ENCODE measurements around the gene FILIP1.

The FILIP1 gene

GRCh38 chr6:75492386-75493153 is 1.0 kb downstream of the FILIP1 start:
- DNase-seq (ENCODE audit: low read depth in 2 of 2): no peak

- no peak for DNase-seq (ENCODE audit: low read depth in 2 of 2)
Measured at GRCh38 chr6:75491291-75491690, 2.3 kb downstream of the FILIP1 start.

GRCh38 chr6:75490706-75491105 is 2.9 kb downstream of the FILIP1 start:
- DNase-seq (ENCODE audit: low read depth in 2 of 2): no peak

GRCh38 chr6:75489025-75489424 is 4.6 kb downstream of the FILIP1 start:
- DNase-seq (ENCODE audit: low read depth in 2 of 2): no peak

GRCh38 chr6:75488033-75488432 is 5.6 kb downstream of the FILIP1 start:
- DNase-seq (ENCODE audit: low read depth in 2 of 2): no peak

GRCh38 chr6:75486850-75487518 is 6.6 kb downstream of the FILIP1 start:
- no peak for DNase-seq (ENCODE audit: low read depth in 2 of 2)

- no peak for DNase-seq (ENCODE audit: low read depth in 2 of 2)
Measured at GRCh38 chr6:75484535-75484934, 9.1 kb downstream of the FILIP1 start.

- no peak for DNase-seq (ENCODE audit: low read depth in 2 of 2)
Measured at GRCh38 chr6:75483136-75483952, 10.3 kb downstream of the FILIP1 start.

- DNase-seq (ENCODE audit: low read depth in 2 of 2): no peak
Measured at GRCh38 chr6:75481936-75482593, 11.5 kb downstream of the FILIP1 start.

- no peak for DNase-seq (ENCODE audit: low read depth in 2 of 2)
Measured at GRCh38 chr6:75481394-75481793, 12.2 kb downstream of the FILIP1 start.

- no peak for DNase-seq (ENCODE audit: low read depth in 2 of 2)
Measured at GRCh38 chr6:75480425-75480824, 13.2 kb downstream of the FILIP1 start.

GRCh38 chr6:75479712-75480111 is 13.9 kb downstream of the FILIP1 start:
- no peak for DNase-seq (ENCODE audit: low read depth in 2 of 2)

GRCh38 chr6:75478929-75479328 is 14.7 kb downstream of the FILIP1 start:
- DNase-seq (ENCODE audit: low read depth in 2 of 2): no peak

- no peak for DNase-seq (ENCODE audit: low read depth in 2 of 2)
Measured at GRCh38 chr6:75472885-75473284, 20.7 kb downstream of the FILIP1 start.

GRCh38 chr6:75467966-75468365 is 25.6 kb downstream of the FILIP1 start:
- DNase-seq (ENCODE audit: low read depth in 2 of 2): no peak

GRCh38 chr6:75467284-75467683 is 26.3 kb downstream of the FILIP1 start:
- no peak for DNase-seq (ENCODE audit: low read depth in 2 of 2)

GRCh38 chr6:75466636-75467035 is 27.0 kb downstream of the FILIP1 start:
- DNase-seq (ENCODE audit: low read depth in 2 of 2): no peak

- DNase-seq (ENCODE audit: low read depth in 2 of 2): no peak
Measured at GRCh38 chr6:75463908-75464307, 29.7 kb downstream of the FILIP1 start.

GRCh38 chr6:75463061-75463460 is 30.5 kb downstream of the FILIP1 start:
- DNase-seq (ENCODE audit: low read depth in 2 of 2): no peak

- DNase-seq (ENCODE audit: low read depth in 2 of 2): no peak
Measured at GRCh38 chr6:75460681-75461080, 32.9 kb downstream of the FILIP1 start.

GRCh38 chr6:75458895-75459294 is 34.7 kb downstream of the FILIP1 start:
- DNase-seq (ENCODE audit: low read depth in 2 of 2): no peak

GRCh38 chr6:75450903-75451302 is 42.7 kb downstream of the FILIP1 start:
- DNase-seq (ENCODE audit: low read depth in 2 of 2): no peak
